8988T (cell line): ENCODE results near the gene ING5.

Source experiments
- DNase-seq: peaks from one replicate; pipeline ENCODE4 v3.0.0; 2011

The ING5 gene

DNA sequence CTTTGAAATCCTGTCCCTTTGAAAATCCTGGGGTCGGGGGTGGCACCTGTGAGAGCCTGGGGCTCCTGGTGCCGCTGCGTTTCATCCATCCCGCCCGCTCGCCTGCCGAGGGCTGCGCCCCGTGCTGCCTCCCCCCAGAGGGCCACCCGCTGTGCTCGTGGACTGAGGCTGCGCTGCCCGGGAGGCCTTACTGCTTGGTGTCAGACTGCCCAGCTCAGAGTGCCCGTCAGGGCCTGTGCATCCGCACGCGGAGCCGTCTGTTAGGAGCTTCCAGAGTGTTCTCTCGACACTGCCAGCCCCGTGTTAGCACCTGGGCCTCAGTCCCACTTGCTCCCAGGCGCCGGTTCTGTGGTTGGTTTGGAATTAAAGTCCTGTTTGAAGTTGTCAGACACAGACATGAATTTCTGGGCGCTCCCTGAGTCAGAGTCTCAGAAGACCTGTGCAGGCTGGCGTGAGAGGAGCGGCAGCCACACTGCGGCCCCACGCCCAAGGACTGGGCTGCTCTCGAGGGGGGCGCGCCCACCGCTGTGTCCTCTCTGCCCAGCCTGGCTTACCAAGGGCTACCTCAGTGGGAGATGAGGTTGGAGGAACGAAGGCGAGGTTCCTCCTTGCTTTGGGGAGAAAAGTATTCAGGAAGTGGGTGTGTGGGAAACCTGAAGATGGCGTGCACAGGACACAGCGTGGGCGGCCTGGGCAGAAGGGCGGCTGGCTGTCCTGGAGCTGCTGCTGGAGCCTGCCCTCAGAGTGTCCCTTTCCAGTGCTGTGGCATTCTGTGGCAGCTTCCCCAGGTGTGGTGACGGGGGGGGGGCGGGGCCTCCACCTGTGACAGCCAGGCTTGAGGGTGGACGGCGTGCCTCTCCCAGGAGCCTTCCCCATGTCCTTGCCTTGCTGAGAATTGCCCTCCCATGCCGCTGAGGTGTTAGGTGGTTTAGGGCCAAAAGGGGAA, 29.3 kb upstream of the ING5 start:
- no peak for DNase-seq

- no peak for DNase-seq
These were observed 28.6 kb upstream of the ING5 start for GRCh38 chr2:241673189-241673663.

DNA sequence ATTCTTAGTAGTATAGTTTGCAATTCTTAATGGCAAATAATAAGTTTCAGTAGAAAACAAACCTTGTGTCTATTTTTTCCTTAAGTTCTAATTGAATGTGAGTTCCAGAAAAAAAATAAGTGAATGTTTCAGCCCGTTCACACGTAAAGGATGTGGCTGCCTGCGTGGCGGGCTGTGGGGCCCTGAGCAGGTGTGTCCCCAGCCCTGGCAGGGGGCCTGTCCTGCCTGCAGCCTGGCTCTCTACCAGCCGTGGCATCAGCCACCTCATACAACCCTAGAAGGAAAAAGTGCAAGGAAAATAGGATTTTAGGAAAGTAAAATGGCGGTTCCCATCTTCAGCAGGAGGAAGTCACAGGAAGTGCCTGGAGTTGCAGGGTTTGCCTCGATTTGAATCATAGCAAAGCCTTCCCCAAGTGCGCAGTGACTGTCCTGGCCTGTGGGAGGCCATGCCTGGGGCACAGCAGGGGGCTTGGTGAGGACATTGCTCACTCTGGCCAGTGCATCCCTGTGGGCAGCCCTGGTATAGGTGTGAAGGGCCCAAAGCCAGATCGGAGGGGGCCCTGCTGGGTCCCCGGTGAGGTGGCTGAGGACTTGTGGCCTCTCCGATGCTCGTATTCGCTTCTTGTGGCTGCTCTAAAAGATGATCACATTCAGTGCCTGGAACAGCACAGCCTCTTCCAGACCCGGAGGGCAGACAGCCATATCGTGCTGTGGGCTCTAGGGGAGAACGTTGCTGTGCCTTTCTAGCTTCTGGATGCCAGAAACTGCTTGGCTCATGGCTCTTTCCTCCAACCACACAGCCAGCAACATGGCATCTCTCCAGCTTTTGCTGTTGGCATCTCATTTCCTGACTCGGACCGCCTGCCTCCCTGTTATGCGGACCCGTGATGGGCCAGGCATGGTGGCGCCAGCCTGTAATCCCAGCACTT, 27.8 kb upstream of the ING5 start:
- DNase-seq, result peak; percentile 81

DNA sequence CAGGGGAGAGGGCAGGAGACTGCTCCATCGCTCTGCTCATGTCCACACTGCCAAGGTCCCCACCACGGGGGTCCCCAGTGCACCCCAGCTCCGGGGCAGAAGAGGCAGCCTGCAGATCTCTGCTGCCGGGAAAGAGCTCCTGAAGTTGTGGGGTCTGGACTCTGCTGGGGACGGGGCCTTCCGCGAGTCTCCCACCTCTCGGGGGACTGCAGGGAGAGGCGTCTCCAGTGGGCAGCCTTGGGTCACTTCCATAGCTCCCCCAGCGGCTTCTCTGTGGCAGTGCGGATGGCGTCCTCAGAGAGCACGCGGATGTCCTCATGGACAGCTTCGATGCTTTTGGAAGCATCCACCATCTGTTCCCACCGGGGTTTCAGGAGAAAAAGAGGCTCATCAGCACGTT, 26.0 kb upstream of the ING5 start:
- DNase-seq, result no peak

DNA sequence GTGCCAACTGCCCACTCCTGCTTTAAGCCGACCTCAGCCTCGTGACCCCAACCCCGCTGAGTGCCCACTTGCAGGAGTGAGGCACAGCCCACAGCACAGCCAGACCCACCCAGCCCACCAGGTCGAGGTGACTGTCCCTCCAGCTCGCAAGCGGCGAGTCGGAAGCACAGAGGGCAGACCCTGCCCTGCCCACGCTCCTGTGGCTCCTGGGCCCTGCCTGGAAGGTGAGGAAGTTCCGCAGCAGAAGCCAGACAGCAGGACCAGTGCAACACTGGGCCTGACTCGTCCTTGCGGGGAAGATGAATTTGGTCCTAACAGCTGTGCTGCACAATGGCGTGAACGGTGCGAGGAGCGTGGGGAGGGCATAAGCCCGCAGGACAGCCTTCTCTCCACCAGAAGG, 25.2 kb upstream of the ING5 start:
- no peak for DNase-seq

DNA sequence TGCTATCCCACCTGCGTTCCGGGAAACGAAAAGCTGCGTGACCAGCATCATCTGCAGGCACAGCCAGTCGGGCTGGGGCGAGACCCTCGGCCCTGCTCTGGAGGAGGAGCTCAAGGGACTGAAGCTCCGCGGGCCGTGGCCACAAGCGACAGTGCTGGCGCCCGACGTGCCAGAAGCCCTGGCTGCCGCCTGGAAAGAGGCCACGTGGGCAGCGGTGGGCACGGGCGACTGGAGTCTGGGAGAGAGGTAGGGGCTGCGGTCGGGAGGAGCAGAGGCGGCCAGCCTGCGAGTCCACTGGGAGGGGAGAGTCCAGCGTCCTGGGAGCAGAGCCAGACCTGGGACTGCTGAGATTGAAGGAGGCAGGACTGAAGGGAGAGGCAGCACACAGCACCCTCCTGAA, 24.4 kb upstream of the ING5 start:
- no peak for DNase-seq

DNA sequence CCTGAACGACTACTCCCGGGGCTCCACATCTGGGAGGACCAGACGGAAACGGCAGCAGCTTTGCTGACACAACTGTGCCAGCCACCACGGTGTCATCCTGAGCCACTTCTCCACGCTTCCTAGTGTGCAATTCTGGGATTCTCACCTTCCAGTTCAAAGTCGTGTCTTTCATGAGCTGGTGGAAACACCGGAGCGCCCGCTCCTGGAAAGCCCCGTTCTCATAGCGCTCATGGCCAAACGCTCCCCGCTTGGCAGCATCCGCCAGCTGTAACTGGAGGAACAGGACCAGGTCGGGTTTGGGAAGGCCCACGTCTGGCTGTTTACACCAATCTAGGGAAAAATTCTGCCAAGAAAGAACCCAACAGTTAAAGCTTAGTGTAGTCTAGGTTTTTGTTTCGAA, 23.5 kb upstream of the ING5 start:
- DNase-seq, result no peak

DNA sequence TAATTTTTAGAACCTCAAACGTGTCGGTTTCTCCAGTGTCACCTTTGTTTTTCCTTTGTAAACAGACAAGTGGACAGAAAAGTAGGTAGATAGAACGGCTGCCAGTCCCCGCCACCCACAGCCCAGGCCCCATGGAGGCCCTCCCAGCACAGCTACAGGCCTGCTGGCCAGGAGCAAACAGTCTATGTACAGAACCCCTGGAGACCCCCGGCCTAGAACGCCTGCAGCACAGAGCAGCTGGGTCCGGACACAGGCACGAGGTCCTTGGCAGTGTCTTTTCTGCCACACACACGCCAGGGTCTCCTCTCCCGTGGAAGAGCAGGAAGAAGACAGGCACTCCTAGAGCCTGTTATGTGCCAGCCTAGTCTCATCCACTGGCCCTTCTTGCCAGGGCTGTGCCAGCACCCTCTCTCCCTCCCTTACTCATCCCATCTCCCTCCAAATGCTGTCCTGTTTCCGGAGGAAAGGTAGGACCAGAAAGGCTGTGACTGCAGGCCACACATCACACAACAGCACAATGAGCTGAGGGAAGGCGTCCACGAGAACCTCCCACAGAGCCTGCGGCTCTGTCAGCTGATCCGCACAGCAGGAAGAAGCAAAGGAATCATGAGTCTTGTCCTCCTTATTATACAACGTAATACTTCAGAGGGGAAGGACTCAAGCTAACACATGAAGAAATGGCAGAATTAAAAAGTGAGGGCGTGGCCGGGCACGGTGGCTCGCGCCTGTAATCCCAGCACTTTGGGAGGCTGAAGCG, 22.9 kb upstream of the ING5 start:
- DNase-seq, result no peak

GRCh38 chr2:241680044-241680443, 21.8 kb upstream of the ING5 start:
- DNase-seq, result no peak

DNA sequence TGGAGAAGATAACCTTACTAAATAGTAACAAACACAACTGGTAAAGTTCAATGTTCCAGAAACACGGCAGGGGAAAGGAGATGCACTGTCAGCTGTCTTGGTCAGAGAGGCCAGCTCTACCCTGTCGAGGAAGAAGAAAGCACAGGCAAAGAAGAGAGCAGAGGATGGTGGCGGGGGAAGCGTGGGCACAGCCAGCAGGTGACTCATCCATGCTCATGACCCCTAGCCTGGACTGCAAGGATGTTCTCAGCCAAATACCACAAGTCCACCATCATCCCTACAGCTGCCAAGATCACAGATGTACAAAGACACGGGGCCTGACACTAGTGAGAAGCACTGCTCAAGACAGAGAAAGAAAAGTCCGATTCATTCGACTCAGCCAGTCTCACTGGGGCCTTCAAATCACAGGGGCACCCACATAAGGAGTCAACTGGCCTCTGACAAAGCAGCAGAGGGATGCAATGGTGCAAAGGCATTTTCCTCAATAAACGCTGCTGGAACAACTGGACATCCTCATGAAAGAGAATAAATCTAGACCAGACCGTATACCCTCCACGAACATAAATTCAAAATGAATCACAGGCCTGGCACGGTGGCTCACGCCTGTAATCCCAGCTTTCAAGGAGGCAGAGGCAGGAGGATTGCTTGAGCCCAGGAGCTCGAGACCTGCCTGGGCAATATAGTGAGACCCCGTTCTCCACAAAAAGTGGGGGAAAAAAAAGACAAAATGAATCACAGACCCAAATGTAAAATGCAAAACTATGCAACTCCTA, 20.8 kb upstream of the ING5 start:
- no peak for DNase-seq

- DNase-seq, result no peak
These were observed 15.6 kb upstream of the ING5 start for GRCh38 chr2:241686324-241686649.

DNA sequence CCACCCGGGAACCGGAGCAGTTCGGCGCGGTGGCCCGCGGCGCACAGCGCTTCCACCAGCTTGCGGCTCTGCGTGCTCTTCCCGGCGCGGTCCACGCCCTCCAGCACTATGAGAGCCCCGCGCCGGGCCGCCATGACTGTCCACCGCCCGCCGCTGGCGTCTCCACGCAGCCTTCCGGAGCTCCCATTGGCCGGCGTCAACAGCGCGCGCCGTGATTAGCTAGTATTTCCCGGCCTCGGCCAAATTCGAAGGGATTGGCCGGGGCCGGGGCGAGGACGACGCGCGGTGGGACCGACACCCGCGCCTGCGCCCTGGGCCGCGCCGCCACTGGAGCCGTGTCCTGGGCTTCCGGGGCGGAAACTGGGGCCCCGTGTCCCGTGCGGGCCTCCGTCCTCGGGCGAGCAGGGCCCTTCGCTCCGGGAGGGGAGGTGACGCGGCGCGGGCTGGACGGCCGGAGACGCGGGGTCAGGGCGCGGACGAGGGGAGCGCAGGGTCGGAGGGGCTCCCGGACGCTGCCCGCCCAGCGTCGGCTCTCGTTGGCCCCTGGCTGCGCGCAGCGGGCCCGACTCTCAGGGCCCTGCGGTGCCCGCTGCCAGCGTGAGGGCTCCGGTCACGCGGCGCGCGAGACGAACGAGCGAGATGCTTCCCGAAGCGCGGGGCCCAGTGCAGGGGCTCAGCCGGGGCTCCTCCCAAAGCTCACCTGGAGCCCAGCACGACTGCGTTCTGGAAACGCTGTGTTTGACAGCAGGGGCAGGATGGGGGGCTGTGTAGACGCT, 15.0 kb upstream of the ING5 start, which contains the start of gene DTYMK:
DTYMK (minus strand) TSS at position 166 of the 776 bp plus-strand sequence; CDS start at position 134, 32 bp downstream.
- peak; percentile 97 for DNase-seq

GRCh38 chr2:241689306-241689705, 12.5 kb upstream of the ING5 start:
- no peak for DNase-seq

GRCh38 chr2:241690202-241690717, 11.6 kb upstream of the ING5 start:
- no peak for DNase-seq

DNA sequence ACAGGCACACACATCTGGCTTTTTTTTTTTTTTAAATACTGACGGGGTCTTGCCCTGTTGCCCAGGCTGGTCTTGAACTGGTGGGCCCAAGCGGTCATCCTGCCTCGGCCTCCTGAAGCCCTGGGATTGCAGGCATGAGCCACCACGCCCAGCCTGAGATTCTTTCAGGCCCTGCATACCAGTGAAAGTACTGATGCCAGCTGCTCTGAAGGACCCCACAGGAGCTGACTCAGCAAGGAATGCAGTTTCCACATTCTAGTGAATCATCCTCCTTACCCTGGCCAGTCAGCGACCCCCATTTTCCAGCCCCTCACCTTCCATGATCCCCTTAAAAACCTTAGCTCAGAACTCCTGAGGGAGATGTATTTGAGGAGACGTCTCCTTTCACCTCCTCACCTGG, 9.4 kb upstream of the ING5 start:
- DNase-seq, result no peak

GRCh38 chr2:241695651-241696050, 6.2 kb upstream of the ING5 start:
- no peak for DNase-seq

DNA sequence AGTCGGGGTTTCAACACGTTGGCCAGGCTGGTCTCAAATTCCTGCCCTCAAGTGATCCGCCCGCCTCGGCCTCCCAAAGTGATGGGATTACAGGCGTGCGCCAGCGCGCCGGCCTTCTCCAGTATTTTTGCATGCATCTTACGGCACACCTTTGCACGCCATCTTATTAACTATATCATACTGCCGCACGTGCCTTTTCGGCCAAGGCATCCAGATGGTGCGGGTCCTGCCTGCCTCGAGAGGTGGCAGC, 765 bp upstream of the ING5 start:
- no peak for DNase-seq

GRCh38 chr2:241702155-241703031, 554 bp downstream of the ING5 start:
- DNase-seq, result peak; percentile 92

GRCh38 chr2:241703032-241703604, 1.3 kb downstream of the ING5 start:
- DNase-seq, result no peak

DNA sequence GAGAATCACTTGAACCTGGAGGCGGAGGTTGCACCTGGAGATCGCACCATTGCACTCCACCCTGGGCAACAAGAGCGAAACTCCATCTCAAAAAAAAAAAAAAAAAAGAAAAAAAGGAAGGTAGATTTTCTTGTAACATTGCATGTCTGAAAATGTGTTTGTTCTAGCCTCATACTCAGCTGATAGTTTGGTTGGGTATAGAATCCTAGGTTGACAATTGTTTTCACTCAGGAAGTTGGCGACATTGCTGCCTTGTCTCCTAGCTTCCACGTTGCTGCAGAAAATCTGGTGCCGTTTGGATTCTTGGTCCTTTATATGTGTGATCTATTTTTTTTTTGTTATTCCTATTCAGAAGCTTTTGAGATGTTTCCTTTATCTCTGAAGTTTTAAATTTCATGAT, 4.7 kb downstream of the ING5 start:
- DNase-seq, result no peak
